HG03565 (cell line): Measurements from ENCODE around the gene SPPL2C.
A peak's percentile ranks its signal among the peaks of the same experiment; 100 is the strongest.

Source experiments
- ATAC-seq: cut with Tn5 transposase; IDR thresholded peaks from one replicate; pipeline ENCODE4 v1.9.1; 2021; ENCODE audit warnings: mild to moderate bottlenecking, moderate library complexity; ENCODE audit not compliant: unreplicated experiment

The SPPL2C gene

DNA sequence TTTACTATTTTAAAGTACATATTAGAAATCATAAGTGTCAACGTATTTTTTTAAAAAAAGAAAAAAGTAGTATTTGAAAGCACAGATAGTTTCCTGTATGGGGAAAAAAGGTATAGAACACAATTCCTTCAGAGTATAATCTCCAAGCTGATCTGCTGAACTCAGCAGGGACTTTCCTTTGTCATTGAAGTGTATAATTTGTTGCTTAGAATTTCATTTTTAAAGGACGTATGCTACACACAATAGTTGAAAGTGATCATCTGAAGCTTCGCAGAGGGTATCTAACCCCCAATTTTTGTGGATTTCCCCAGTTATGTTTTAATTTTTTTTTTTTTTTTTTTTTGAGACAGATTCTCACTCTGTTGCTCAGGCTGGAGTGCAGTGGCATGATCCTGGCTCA, 29.5 kb downstream of the SPPL2C start:
- no peak for ATAC-seq

DNA sequence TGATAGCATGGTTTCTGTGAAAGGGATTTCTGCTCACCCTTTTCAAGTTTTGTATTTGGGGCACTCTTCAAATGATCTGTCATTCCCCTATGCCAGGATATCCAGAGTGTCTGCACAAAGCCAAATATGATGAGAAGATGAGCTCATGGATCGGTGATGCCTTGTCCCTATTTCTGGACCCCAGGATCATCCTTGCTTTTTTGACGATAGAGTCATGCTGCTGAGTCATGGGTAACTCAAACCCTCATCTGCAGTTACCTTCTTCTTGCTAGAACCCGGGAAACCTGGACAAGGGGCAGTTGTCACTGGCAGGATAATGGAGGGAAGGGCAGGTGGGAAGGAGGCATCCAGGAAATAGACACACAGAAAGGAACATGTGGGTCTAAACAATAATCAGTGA, 31.9 kb downstream of the SPPL2C start:
- ATAC-seq, result no peak

DNA sequence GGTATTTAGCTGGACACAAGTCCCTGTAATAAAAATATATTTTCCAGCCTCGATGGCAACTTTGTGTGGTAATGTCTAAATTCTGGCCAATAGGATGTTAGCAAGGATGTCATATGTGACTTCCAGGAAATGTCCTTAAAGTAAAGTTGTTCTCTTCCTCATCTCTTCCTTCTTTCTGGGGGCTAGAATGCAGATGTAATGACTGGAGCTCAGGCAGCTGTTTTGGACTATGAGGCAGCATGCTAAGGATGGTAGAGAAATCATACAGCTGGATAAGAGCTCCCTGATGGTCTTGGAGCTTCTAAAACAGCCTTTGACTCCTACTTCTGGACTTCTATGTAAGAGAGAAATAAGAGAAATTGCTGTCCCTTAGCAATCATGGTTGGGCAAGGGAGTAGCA, 32.8 kb downstream of the SPPL2C start:
- no peak for ATAC-seq

DNA sequence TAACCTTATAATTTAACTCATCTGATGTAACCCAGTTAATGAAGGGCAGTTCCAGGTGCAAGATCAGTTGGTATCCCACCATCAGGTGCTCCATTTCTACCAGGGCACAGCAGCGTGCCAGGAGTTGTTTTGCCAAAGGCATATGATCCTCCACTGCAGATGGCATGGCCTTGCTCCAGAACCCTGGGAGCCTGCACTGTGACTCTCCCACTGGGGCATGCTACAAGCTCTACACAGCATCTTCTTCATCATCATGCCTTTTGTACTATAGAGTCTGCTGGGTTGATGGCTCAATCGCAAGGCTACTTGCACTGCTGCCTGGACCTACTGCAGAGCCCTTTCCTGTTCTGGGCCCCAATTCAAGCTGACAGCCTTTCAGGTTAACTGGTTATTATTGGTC, 38.4 kb downstream of the SPPL2C start:
- no peak for ATAC-seq

DNA sequence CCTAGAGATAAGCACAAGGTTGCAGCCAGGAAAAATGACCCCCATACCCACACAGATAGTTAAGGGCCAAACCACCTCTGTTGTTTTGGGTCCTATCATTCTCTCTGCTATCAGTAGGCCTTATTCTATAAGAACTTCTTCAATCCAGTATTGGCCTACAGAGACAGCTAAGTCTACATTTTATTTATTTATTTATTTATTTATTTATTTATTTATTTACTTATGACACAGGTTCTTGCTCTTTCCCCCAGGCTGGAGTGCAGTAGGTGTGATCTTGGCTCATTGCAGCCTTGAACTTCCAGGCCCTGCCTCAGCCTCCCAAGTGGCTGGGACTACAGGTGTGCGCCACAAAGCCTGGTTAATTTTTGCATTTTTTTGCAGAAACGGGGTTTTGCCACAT, 42.2 kb downstream of the SPPL2C start:
- ATAC-seq, result no peak

DNA sequence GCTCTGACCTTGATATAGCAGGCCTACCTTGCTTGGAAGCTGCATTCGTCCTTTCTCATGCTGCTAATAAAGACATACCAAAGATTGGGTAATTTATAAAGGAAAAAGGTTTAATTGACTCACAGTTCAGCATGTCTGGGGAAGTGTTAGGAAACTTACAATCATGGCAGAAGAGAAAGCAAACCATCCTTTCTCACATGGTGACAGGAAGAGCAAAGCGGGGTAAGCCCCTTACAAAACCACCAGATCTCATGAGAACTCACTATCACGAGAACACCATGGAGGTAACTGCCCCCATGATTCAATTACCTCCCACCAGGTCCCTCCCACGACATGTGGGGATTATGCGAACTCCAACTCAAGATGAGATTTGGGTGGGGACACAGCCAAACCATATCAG, 43.7 kb downstream of the SPPL2C start:
- no peak for ATAC-seq

DNA sequence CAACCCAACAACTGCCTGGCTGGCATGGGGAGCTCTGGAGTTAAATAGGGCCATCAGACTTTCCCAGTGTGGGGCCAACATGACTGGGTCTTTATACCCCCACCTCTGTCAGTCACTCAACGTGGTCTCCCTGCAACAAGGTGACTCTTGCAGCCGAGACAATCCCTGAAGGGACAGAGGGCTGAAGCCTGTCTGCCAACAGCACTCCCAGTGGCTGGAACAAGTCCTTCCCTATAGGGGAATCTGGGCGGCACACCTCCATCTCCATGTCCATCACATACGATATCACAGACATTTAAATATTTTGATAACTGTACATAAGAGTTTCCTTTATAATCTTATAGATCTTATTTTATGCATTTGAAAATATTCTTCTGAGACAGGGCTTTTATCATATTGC, 44.9 kb downstream of the SPPL2C start:
- ATAC-seq, result no peak

DNA sequence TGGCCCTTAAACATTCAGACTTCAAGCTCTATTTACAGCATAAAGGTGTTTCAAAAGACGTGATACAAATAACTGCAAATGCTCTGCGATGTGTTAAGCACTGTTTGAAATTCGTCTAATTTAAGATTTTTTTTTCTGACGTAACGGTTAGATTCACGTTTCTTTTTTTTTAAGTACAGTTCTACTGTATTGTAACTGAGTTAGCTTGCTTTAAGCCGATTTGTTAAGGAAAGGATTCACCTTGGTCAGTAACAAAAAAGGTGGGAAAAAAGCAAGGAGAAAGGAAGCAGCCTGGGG, 49.0 kb downstream of the SPPL2C start:
- ATAC-seq, result no peak

DNA sequence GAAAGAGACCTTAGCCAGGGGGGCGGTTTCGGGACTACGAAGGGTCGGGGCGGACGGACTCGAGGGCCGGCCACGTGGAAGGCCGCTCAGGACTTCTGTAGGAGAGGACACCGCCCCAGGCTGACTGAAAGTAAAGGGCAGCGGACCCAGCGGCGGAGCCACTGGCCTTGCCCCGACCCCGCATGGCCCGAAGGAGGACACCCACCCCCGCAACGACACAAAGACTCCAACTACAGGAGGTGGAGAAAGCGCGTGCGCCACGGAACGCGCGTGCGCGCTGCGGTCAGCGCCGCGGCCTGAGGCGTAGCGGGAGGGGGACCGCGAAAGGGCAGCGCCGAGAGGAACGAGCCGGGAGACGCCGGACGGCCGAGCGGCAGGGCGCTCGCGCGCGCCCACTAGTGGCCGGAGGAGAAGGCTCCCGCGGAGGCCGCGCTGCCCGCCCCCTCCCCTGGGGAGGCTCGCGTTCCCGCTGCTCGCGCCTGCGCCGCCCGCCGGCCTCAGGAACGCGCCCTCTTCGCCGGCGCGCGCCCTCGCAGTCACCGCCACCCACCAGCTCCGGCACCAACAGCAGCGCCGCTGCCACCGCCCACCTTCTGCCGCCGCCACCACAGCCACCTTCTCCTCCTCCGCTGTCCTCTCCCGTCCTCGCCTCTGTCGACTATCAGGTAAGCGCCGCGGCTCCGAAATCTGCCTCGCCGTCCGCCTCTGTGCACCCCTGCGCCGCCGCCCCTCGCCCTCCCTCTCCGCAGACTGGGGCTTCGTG, 49.5 kb downstream of the SPPL2C start, which contains the start of gene MAPT:
TSS of gene MAPT (plus strand) at position 533 of the 763 bp plus-strand sequence. CDS start 67,784 bp downstream, outside the sequence.
- ATAC-seq, result peak; percentile 48

DNA sequence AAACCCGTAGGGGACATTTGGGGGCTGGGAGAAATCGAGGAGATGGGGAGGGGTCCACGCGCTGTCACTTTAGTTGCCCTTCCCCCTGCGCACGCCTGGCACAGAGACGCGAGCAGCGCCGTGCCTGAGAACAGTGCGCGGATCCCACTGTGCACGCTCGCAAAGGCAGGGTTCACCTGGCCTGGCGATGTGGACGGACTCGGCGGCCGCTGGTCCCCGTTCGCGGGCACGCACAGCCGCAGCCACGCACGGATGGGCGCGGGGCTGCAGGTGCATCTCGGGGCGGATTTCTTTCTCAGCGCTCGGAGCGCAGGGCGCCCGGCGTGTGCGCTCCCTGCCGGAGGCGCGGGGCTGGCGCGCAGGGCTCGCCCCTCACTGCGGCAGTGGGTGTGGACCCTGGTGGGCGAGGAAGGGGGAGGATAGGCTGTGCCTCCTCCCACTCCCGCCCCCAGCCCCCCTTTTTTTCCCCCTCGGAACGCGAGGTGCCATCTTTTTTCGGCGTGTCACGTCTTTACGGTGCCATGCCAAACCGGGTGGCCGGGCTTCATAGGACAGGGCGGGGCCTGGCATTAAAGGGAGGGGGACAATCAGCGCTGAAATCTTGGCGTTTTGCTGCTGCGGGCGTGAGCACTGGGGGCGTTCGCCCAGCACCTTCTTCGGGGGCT, 50.8 kb downstream of the SPPL2C start:
- no peak for ATAC-seq

DNA sequence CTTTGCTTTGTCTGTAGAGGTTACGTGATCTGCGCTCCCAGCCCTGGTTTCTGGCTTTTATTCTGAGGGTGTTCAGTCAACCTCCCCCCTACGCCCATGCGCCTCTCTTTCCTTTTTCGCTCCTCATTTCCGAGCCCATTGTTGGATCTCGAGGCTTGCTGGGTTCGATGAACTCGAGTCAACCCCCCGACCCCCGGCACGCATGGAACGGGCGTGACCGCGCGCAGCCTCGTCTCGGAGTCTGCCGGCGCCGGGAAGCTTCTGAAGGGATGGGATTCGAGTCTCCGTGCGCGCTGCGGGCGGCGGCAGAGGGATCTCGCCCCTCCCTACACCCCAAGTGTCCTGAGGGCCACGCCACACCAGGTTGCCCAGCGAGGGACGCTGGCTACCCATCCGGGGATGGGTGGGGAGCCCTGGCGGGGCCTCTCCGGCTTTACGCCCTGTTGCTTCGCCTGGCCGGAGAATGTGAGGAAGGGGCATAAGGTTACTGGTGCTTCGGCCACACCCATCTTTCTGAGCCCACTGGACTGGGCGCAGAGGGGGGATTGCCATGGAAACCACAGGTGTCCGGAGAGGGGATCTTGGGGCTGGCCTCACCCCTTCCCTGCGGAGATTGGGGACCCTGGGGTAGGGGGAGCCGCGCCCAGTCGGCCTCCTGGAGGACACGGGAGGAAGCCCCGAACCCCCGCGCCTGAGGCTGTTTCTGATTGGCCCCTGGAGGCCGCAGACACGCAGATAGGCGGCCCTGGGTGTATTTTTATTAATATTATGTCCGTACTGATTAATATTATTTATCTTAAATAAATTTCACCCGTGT, 51.5 kb downstream of the SPPL2C start:
- no peak for ATAC-seq
